Activated gamma-delta T cell treated with Interleukin-2 at 50 U/mL for 16 hours (primary cell): ENCODE measurements around the gene RABGEF1.
"Not testable (repeated sequence)": the region's sequence is repeated elsewhere in the genome, so short reads cannot be mapped to it uniquely, and the experiment has no call there.

Experiments
- DNase-seq: peaks from one replicate; pipeline ENCODE4 v3.0.0-alpha.2; 2020

The RABGEF1 gene

DNA sequence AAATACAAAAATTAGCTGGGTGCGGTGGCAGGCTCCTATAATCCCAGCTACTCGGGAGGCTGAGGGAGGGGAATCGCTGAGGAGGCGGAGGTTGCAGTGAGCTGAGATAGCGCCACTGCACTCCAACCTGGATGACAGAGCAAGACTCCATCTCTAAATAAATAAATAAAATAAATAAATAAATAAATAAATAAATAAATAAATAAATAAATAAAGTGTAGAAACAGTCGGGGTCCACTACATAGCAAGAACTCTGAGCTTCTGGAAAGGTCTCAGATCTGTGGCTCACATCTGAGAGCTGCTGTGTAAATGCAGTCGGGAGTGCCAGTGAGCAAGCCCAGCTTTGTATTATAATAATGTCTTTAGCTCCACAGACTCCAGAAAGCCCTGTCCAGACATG, 76.1 kb downstream of the RABGEF1 start:
- not testable (repeated sequence) for DNase-seq

GRCh38 chr7:66817208-66817795, 76.8 kb downstream of the RABGEF1 start:
- not testable (repeated sequence) for DNase-seq

- DNase-seq: not testable (repeated sequence)
Observed at GRCh38 chr7:66817956-66818355, 77.4 kb downstream of the RABGEF1 start.

- DNase-seq: no peak
Observed at GRCh38 chr7:66824041-66824440, 83.5 kb downstream of the RABGEF1 start.

- not testable (repeated sequence) for DNase-seq
Observed at GRCh38 chr7:66825538-66825937, 85.0 kb downstream of the RABGEF1 start.

GRCh38 chr7:66826649-66827048, 86.1 kb downstream of the RABGEF1 start:
- no peak for DNase-seq

- DNase-seq: not testable (repeated sequence)
Observed at GRCh38 chr7:66830976-66831375, 90.4 kb downstream of the RABGEF1 start.

- DNase-seq: no peak
Observed at GRCh38 chr7:66832531-66833351, 92.2 kb downstream of the RABGEF1 start.

DNA sequence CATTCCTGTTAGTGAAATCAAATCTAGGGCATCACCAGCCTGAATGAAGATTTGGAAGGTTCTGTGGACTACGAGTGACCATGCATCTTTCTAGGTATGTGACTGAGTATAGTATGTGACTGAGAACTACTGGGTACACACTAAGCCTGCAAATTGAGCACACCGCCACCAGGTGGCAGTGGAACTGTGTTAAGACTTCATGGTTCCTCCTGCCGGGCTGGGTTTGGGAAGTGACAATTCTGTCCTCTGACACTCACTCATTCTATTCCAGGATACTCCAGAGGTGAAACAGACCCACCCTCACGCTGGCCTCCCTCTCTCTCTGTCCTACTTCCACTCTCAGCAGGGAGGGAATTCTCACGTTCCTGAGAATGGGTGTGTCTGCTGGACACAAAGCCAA, 96.5 kb downstream of the RABGEF1 start:
- no peak for DNase-seq

DNA sequence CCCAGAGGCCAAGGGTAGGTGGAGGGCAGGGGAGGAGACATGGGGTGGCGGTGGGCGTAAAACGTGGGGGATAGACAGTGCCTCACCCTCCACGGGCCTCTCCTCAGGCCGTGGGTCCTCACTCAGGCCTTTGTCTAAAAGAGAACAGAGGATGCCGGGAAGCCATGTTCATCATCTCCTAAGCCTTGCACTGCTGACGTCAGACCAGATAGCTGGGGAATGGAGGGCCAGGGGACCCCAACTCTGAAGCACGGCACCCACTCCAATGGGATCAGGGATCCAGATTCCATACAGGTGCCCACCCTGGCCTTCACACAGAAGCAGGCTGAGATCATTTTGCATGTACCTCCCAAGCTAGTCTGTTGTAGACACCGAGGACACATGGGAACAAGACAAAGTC, 97.1 kb downstream of the RABGEF1 start:
- no peak for DNase-seq

GRCh38 chr7:66839814-66840213, 99.3 kb downstream of the RABGEF1 start:
- DNase-seq: no peak

GRCh38 chr7:66840316-66840715, 99.8 kb downstream of the RABGEF1 start:
- DNase-seq: no peak

DNA sequence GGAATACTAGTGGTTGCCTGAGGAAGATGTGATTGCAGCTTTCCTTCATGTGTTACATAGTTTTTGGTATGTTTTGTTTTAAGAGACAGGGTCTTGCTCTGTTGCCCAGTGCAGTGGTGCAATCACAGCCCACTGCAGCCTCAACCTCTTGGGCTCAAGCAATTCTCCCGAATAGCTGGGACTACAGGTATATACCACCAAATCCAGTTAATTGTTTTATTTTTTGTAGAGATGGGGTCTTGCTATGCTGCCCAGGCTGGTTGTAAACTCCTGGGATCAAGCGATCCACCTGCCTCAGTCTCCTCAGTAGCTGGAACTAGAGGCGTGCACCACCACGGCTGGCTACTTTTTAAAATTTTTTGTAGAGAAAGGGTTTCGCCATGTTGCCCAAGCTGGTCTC, 101.4 kb downstream of the RABGEF1 start:
- no peak for DNase-seq

GRCh38 chr7:66843492-66843891, 103.0 kb downstream of the RABGEF1 start:
- not testable (repeated sequence) for DNase-seq

DNA sequence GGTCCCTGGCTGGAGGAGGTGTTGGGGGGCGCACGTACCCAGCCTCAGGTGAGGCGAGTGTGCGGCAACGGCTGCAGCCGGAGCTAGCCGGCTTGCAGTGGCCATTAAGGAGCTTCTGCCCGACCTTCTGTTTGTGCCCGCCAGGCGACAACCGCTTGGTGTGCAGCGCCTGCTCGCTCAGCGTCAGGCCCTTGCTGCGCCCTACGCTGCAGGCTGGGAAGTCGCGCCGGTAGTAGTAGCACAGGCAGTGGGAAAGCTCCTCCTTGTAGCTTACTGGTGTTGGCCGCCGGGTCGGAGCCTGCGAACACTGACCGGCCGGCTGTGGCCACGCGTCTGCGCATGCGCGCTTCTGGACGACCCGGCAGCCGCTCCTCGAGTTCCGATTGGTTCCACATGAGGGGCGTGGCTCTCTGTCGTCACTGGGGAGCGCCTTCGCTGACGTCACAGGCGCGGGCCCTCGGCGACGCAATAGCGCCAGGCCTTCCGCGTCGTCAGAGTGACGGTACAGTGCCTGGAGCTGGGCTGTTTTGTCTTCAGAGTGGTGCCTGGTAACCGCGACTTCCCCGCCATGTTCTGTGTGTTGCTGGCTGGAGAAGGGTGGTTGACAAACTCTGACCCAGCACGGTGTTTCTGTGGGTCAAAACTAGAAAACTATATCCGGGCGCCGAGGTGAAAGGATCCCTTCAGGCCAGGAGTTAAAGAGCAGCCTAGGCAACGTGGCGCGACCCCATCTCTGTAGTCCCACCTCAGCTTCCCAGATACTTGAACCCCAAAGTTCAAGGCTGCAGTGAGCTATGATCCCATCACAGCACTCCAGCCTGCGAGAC, 104.2 kb downstream of the RABGEF1 start:
- DNase-seq: peak; percentile 98

- DNase-seq: no peak
Observed at GRCh38 chr7:66845379-66846095, 105.0 kb downstream of the RABGEF1 start.

DNA sequence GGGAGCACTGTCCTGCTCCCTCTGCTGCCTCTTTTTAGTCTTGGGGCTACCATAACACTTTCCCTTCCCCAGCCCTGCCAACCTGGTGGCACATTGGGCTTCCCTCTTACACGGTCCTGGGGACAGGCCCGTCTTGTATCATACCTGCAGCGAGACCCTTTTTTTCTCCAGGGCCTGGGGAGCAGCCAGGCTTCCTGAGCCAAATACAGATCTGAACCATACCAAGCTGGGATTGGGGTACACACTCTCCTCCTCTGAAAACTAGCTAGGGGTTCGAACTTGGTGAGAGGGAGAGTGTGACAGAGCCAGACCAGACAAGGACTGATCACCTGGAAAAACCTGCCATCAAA, 105.5 kb downstream of the RABGEF1 start:
- not testable (repeated sequence) for DNase-seq

DNA sequence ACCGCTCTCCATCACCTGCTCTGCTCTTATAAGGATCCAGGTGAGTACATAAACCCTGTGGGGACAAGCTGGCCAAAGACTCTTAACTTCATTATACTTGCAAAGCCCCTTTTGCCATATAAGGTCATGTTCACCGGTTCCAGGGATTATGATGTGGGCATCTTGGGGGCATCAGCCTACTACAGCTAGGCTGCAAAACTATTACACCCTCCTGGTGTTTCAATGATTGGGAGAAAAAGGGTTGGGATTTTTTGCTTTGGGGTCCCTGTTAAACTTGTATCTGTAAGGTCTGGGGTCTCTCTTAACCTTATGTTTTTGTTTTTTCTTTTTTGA, 107.0 kb downstream of the RABGEF1 start:
- DNase-seq: not testable (repeated sequence)

DNA sequence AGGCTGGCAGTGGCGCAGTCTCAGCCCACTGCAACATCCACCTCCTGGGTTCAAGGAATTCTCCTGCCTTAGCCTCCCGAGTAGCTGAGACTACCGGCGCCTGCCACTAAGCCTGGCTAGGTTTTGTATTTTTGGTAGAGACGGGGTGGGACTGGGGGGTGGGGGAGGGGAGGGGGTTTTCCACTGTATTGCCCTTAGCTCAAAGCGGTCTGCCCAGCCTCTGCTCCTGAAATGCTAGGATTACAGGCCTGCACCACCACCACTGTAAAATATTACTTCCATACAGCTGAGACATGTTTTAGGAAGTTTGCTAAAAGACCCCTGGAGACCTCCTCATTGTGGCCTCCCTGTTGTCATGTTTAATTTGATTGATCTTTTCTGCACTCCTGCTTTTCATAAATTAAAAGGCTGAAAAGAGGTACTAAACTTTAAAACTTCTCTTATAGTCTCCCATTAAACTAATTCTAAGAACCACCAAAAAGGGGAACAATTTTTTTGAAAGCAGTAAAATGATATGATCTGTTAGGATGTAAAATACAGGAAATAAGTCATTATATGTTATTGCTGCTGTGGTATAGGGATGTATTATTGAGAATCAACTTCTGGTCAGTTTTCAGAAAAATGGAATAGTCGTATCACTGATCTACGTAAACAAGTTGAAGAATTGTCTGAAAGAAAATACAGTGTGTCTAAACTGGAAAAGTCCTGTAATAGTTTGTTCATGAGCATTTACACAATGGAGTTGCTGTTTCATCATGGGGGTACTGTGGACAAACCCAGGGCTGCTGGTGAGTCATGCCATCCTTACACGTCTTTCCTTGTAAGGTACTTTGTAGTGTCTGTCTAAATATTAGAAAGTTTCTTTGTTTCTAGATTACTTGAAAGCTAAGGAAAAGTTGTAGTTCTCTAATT, 107.6 kb downstream of the RABGEF1 start:
- no peak for DNase-seq

DNA sequence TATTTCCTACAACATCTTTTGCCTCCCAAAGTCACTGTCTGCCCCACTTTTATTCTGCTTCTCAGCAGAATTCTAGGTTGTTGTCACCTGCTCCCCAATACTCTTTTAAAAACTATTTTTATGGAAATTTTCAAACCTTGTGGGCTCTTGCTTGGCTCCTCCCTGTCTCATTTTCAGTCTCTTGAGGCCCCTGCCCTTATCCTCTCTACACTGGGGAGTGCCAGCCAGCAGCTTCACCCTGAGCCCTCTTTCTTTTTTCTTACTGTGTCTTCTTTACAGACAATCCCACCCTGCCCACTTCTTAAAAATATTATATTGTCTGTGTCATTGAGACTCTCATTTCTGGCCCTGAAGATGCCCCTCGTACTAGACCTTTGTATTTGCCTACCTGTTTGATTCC, 118.8 kb downstream of the RABGEF1 start:
- DNase-seq: no peak

GRCh38 chr7:66859794-66860645, 119.5 kb downstream of the RABGEF1 start:
- no peak for DNase-seq
